BLaER1 (cell line): Measurements from ENCODE around the gene TNS3.

Source experiments
- H3K27ac ChIP-seq: shearing (Covaris generic); formaldehyde crosslinking; 2 replicates; pipeline ENCODE4 v1.8.1; 2022
- H3K27me3 ChIP-seq: shearing (Covaris generic); formaldehyde crosslinking; 2 replicates; pipeline ENCODE4 v1.8.1; 2022
- H3K36me3 ChIP-seq: shearing (Covaris generic); formaldehyde crosslinking; 2 replicates; pipeline ENCODE4 v1.8.1; 2022
- H3K4me1 ChIP-seq: shearing (Covaris generic); formaldehyde crosslinking; 2 replicates; pipeline ENCODE4 v1.8.1; 2022
- H3K4me2 ChIP-seq: shearing (Covaris generic); formaldehyde crosslinking; 2 replicates; pipeline ENCODE4 v1.8.1; 2022
- H3K4me3 ChIP-seq: shearing (Covaris generic); formaldehyde crosslinking; 2 replicates; pipeline ENCODE4 v1.8.1; 2022
- H3K9ac ChIP-seq: shearing (Covaris generic); formaldehyde crosslinking; 2 replicates; pipeline ENCODE4 v1.8.1; 2022
- H3K9me3 ChIP-seq: shearing (Covaris generic); formaldehyde crosslinking; 2 replicates; pipeline ENCODE4 v1.8.1; 2022
- H4K20me1 ChIP-seq: shearing (Covaris generic); formaldehyde crosslinking; 2 replicates; pipeline ENCODE4 v1.8.1; 2022
- Cebpa-rat ChIP-seq: shearing (Covaris generic); IDR thresholded peaks from 2 replicates; pipeline ENCODE4 v1.8.1; 2022

TNS3 gene

DNA sequence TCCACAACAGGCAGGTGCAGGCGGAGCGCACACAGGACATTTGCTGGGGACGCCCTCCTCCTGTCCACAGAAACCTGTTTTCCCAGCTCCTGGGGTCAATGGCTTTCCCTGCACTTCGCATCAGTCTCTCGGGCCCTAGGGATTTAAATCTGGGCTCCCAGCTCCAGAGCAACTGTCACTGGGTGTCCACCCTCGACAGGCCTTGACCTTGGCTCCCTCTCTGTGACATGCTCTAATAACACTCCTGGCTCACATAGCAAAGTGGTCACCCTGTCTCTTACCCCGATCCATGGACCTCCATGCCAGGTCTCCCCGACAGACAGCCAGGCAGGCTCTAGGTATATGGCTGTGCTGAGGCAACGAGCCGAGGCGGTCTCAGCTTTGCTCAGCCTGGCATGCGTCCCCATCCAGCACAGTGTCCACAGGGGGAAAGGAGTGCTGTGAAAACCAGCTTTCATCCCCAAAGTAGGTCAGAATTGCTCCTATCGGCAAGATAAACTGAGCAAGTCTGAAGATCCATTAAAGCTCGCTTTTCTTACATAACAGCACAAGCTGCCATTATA, 195.6 kb downstream of the TNS3 start:
- H3K27me3 ChIP-seq, result peaks cover 54% of the 10 kb centered on the region
- no peak for TF ChIP-seq Cebpa-rat
- peaks cover 81% of the 10 kb centered on the region for H4K20me1 ChIP-seq

DNA sequence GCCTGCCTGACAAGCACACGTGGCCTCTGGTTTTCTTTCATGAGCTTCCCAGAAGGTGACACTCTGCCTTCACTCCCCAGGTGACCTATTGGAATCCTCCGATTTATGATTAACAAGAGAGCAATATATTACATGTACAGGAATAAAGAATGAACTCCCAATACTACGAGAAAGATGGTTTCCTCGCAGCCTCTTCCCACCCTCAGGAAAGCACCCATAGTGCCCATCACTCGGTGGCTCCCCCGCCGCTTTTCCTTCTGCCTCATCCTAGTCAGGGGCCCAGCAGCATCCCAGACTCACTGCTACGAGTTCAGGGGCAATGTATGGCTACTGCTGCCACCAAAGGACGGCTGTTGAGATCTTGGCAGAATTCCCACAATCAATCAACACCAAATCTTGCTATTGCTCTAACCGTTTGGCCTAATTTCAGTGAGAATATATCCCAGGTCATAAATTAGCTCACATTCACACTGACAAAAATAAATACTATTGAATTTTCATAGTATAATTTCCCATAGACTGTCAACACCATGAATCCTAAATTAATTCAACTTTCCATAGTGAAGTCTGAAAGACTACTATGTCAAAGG, 196.3 kb downstream of the TNS3 start:
- peaks cover 10% of the 10 kb centered on the region for H3K36me3 ChIP-seq

More for the DNA sequence above, 195.6 kb downstream of the TNS3 start:
- H3K9ac ChIP-seq, result no peak overlapping the region
- H3K4me1 ChIP-seq, result peaks cover 12% of the 10 kb centered on the region
- no peak overlapping the region for H3K27ac ChIP-seq
- no peaks in the 10 kb centered on the region for H3K9me3 ChIP-seq
- H3K36me3 ChIP-seq, result peaks cover 10% of the 10 kb centered on the region
- no peak overlapping the region for H3K4me3 ChIP-seq
- no peak overlapping the region for H3K4me2 ChIP-seq

DNA sequence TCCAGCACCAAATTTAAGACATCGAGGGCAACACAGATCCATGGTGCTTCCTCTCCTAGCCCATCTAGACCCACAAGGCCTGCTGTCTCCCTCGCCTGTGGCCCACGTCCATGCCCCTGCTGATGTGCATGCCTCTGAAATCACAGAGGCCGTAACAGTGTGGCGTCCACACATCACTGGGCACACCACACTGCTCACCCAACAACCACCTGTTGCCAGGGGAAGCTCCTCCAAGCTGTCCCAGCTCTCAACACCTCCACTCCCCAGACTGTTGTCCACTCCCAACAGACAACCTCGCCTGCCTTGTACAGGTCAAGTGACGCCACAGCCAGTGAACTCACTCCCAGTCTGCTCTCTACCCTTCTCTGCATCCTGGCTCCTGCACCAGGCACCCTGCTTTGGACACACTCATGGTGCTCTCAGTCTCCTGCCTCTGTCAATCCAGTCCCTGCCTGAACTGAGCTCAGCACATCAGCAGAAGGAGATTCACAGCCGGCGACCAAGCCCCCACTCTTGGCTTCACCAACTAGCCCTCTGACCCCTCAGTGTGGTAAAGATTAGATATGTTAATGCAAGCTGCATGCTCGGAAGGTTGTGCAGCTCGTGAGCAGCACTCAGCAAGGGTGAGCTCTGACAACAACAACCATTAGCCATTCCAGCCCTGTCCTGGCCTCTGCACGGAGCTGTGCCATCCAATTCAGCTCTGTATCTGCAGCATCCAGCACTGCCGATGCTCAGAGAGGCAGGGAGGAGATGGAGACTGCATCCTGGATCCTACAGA, 197.0 kb downstream of the TNS3 start:
- H3K27ac ChIP-seq, result no peak overlapping the region
- H3K9ac ChIP-seq, result no peak overlapping the region
- peaks cover 81% of the 10 kb centered on the region for H4K20me1 ChIP-seq
- H3K4me2 ChIP-seq, result no peak overlapping the region
- peaks cover 14% of the 10 kb centered on the region for H3K4me1 ChIP-seq
- no peaks in the 10 kb centered on the region for H3K9me3 ChIP-seq
- TF ChIP-seq Cebpa-rat, result no peak
- peaks cover 56% of the 10 kb centered on the region for H3K27me3 ChIP-seq
- peaks cover 16% of the 10 kb centered on the region for H3K36me3 ChIP-seq
- no peak overlapping the region for H3K4me3 ChIP-seq

More for the DNA sequence above, 196.3 kb downstream of the TNS3 start:
- Histone ChIP-seq H3K9me3 (no peaks in the 10 kb centered on the region), H3K9ac (no peak overlapping the region), H3K27me3 (peaks cover 56% of the 10 kb centered on the region), H3K27ac (no peak overlapping the region), H3K4me2 (no peak overlapping the region), H3K4me1 (peaks cover 12% of the 10 kb centered on the region), H3K4me3 (no peak overlapping the region), H4K20me1 (peaks cover 81% of the 10 kb centered on the region)
- no peak for TF ChIP-seq Cebpa-rat

DNA sequence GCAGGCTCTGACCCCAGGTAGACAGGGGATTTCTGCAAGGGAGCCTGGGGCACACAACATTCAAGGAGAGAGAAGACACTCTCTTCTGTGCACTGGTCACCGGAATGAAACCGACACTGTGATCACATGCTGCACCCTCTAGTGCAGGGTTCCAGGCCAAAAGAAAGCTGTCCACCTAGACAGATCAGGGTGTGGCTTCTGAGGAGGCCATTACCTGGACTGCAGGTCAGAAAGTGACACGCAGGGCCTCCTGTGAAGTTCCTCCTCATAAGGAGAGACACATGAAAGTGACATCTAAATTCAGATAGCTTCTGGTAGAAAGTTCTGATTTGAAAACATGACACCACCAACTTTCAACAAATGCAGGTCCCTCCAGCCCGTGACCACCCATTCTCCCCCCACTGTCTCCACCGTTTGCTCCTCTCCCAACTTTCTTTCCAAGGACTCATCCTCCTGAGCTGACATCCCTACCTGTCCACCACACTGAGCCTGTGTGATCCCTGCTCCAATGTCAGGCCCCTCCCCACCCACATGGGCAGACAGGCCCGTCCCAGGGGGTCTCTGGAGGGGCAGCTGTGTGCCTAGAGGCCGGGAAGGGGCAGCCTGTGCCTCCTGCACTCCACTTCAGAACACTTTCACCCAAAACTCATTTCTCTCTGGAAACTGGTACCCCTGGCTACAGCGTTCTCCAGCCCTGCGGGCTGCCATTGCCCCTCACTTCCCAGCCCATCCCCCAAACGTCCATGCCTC, 198.0 kb downstream of the TNS3 start:
- H3K27me3 ChIP-seq, result peaks cover 61% of the 10 kb centered on the region
- H3K4me1 ChIP-seq, result peaks cover 19% of the 10 kb centered on the region
- no peaks in the 10 kb centered on the region for H3K9me3 ChIP-seq
- no peak overlapping the region for H3K9ac ChIP-seq
- H3K27ac ChIP-seq, result no peak overlapping the region
- H3K4me2 ChIP-seq, result no peak overlapping the region
- H4K20me1 ChIP-seq, result peaks cover 80% of the 10 kb centered on the region
- H3K36me3 ChIP-seq, result peaks cover 19% of the 10 kb centered on the region; the same call in 1 of the 2 replicates
- TF ChIP-seq Cebpa-rat, result no peak
- H3K4me3 ChIP-seq, result no peak overlapping the region

DNA sequence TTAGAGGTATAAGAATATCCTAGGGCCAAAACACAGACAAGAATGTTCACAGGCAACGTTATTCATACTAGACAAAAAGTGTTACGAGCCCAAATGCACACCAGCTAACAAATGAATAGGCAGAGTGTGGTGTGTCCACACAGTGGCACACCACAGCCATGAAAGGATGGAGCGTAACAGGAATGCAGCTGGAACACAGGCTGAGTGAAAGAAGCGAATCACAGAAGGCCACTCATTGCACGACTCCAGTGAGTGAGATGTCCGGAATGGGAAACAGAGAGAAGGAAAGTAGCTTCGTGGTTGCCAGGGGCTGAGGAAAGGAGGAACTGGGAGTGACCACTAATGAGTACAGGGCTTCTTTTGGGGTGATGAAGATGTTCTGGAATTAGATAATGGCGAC, 198.8 kb downstream of the TNS3 start:
- Histone ChIP-seq H3K27me3 (peaks cover 68% of the 10 kb centered on the region), H4K20me1 (peaks cover 88% of the 10 kb centered on the region), H3K4me1 (peaks cover 19% of the 10 kb centered on the region), H3K4me2 (no peak overlapping the region), H3K4me3 (no peak overlapping the region), H3K27ac (no peak overlapping the region), H3K9ac (no peak overlapping the region), H3K9me3 (no peaks in the 10 kb centered on the region), H3K36me3 (peaks cover 19% of the 10 kb centered on the region; the same call in 1 of the 2 replicates)
- no peak for TF ChIP-seq Cebpa-rat

DNA sequence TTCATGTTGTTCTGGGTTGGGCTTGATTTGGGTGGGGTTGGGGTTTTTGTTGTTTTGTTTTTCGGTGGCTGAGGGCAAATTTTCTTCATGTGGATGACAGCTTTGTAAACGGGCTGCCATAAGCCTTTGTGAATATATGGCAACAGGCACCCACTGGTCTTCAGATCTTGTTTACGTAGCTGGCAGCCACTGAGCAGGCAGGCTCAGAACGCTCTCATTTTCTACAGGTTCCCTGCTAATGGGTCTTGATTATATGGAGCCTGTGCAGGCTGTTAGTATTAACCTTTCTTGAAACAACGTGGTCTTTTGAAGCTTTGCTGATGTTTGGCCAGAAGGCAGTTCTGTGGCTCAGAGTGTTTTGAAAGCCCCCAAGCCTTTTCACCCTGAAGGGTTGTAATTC, 199.7 kb downstream of the TNS3 start:
- Histone ChIP-seq H3K36me3 (peaks cover 16% of the 10 kb centered on the region; the same call in 1 of the 2 replicates), H3K9me3 (no peaks in the 10 kb centered on the region), H3K4me3 (no peak overlapping the region), H4K20me1 (peaks cover 91% of the 10 kb centered on the region), H3K4me1 (peaks cover 19% of the 10 kb centered on the region), H3K9ac (no peak overlapping the region), H3K4me2 (no peak overlapping the region), H3K27ac (no peak overlapping the region), H3K27me3 (peaks cover 62% of the 10 kb centered on the region)
- TF ChIP-seq Cebpa-rat, result no peak

DNA sequence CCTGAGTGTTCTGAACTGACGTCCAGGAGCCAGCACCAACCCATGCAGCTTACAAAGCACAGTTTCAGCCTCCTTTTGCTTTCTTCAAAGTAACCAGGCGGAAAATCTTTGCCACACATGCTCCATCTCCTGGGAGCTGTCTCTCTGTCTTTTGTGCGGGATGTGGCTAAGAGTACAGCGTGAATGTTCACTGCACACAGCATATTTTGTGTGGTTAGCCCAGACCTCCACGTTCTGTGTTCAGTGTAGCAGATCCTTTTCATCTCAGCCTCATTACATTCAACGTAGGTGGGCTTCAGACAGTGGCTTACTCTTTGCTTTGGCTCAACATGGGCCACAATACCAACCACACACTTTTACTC, 200.8 kb downstream of the TNS3 start:
- Histone ChIP-seq H3K36me3 (peaks cover 15% of the 10 kb centered on the region; the same call in 1 of the 2 replicates), H3K4me2 (peak overlapping the region; percentile 53), H3K27ac (no peak overlapping the region), H3K9me3 (no peaks in the 10 kb centered on the region), H4K20me1 (peaks cover 93% of the 10 kb centered on the region), H3K4me3 (no peak overlapping the region), H3K9ac (no peak overlapping the region), H3K4me1 (peaks cover 19% of the 10 kb centered on the region), H3K27me3 (peaks cover 65% of the 10 kb centered on the region)
- TF ChIP-seq Cebpa-rat, result no peak

DNA sequence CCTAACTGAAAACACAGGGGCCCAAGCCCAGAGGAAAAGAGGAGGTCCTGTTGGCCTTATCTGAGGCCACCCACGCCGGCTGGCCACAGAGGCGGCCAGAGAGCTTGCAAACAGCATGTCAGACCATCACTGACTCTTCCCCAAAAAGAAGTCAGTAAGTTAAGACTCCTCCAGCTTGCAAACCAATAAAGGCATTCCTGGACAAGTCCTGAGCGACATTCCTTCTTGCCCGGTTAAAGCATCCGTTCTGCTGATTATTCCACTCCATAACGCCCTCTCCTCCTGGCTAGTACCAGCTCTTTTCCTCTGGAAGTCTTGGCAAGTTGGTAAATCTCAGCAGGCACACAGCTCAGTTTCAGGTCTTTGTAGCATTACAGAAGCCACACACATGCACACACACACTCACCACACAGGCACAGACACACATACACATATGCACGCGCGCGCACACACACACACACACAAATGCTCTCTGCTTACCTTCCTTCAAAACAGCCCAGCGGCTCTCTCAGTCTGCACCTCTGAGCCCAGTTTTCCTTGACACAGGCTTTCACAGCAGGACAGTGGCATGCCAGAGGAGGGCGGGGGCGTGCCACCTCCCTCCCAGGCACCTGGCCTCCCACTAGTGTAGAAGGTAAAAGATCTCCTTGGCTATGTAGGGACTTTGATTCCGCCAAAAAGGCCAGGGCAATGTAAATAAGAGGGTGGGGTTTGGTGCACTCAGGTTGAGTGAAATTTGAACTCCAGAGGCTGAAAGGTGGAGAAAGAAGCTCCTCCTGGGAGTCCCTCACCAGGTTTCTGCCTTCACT, 201.4 kb downstream of the TNS3 start:
- no peak for TF ChIP-seq Cebpa-rat
- Histone ChIP-seq H3K36me3 (peaks cover 15% of the 10 kb centered on the region; the same call in 1 of the 2 replicates), H4K20me1 (peaks cover 95% of the 10 kb centered on the region), H3K4me3 (no peak overlapping the region), H3K27ac (no peak overlapping the region), H3K4me2 (peak overlapping the region; percentile 53), H3K27me3 (peaks cover 63% of the 10 kb centered on the region), H3K9me3 (no peaks in the 10 kb centered on the region), H3K4me1 (peaks cover 19% of the 10 kb centered on the region), H3K9ac (no peak overlapping the region)
